GM18907 (cell line): ENCODE measurements around the gene CCIN.

Experiments
- ATAC-seq: cut with Tn5 transposase; IDR thresholded peaks from one replicate; pipeline ENCODE4 v1.9.1; 2021; ENCODE audit warnings: mild to moderate bottlenecking, moderate library complexity; ENCODE audit not compliant: unreplicated experiment

The CCIN gene

GRCh38 chr9:36189976-36190375, 20.8 kb downstream of the CCIN start:
- ATAC-seq, result no peak

DNA sequence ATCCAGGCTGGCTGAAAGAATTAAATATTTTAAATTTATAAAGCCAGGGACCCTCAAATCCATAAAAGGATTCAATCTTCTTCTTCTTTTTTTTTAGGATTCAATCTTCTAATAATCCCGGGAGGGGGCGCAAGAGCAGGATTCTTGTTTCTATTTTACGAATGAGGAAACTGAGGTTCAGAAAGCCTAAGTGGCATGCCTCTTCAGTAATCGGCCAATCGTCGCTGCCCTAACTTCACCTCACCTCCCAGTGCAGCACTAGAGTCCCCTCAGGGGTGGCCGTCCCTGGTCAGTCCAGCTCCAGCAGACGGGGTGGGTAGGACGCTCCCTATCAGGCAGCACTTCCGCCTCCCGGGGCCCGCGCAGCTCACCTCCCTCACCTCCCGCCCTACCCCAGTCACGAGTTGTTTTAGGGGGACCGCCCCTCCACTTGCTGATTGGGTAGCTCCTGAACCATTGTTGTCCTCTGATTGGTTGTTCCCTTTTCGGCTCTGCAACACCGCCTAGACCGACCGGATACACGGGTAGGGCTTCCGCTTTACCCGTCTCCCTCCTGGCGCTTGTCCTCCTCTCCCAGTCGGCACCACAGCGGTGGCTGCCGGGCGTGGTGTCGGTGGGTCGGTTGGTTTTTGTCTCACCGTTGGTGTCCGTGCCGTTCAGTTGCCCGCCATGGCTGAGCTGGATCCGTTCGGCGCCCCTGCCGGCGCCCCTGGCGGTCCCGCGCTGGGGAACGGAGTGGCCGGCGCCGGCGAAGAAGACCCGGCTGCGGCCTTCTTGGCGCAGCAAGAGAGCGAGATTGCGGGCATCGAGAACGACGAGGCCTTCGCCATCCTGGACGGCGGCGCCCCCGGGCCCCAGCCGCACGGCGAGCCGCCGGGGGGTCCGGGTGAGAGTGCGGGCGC, 21.5 kb downstream of the CCIN start, which contains the start of gene CLTA:
Gene CLTA (plus strand): TSS at position 534 of the 902 bp plus-strand sequence. CDS start 136 bp downstream, at position 670.
- peak; percentile 96 for ATAC-seq

- peak; percentile 13 for ATAC-seq
Measured at GRCh38 chr9:36191290-36191645, 22.1 kb downstream of the CCIN start.

GRCh38 chr9:36191686-36192085, 22.5 kb downstream of the CCIN start:
- ATAC-seq, result no peak

GRCh38 chr9:36192196-36192595, 23.0 kb downstream of the CCIN start:
- ATAC-seq, result no peak

GRCh38 chr9:36193023-36193422, 23.8 kb downstream of the CCIN start:
- ATAC-seq, result no peak

GRCh38 chr9:36194326-36195000, 25.3 kb downstream of the CCIN start:
- no peak for ATAC-seq

GRCh38 chr9:36204906-36205547, 35.8 kb downstream of the CCIN start:
- ATAC-seq, result no peak

DNA sequence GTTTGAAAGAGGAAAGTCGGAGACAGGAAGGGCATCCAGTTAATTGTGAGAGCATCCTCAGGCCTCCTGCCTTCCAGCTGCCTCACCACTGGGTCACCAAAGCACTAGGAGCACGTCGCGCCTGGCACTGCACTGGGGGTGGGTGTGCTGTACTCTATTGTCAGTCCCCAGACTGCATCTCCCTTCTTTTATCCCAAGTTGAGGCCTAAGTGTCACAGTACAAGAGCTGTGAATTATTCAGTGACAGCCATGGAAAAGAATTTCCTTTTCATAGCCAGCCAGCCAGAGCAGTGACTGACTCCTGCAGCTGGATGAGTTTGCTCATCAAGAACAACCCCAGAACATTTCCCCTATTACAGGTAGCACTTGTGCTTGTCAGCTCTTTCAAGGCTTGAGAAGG, 37.8 kb downstream of the CCIN start:
- no peak for ATAC-seq

DNA sequence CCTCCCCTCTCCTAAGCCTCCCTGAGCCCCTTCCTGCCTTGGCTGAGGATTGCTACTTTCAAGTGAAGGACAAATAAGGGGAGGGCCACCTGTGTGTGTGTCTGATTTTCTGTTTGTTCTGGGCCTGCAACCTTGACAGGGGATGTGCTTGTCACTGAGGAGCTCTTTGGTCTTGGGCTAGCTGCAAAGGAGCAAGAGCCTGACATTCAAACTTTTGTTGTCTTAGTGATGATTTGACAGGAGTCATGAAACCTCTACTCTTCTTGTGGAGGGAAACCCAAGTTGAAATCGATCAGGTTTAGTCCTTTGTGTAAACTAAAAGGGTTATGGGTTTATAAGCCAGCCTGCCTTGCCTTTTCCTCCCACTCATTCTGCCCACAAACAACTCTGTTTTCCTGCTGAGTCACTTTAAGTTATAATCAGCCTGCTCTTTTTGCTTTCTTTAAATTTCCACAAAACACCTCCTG, 38.4 kb downstream of the CCIN start:
- ATAC-seq, result no peak

GRCh38 chr9:36208521-36209253, 39.5 kb downstream of the CCIN start:
- no peak for ATAC-seq

- no peak for ATAC-seq
Measured at GRCh38 chr9:36210722-36211121, 41.5 kb downstream of the CCIN start.

DNA sequence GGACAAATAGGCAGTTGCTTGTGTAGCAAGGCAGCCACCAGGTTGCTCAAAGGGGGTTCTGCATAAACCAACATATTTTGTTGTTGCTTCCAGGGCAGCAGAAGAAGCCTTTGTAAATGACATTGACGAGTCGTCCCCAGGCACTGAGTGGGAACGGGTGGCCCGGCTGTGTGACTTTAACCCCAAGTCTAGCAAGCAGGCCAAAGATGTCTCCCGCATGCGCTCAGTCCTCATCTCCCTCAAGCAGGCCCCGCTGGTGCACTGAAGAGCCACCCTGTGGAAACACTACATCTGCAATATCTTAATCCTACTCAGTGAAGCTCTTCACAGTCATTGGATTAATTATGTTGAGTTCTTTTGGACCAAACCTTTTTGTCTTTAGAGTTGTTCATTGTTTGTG, 42.3 kb downstream of the CCIN start:
- ATAC-seq, result no peak

- ATAC-seq, result no peak
Measured at GRCh38 chr9:36213387-36213786, 44.2 kb downstream of the CCIN start.

DNA sequence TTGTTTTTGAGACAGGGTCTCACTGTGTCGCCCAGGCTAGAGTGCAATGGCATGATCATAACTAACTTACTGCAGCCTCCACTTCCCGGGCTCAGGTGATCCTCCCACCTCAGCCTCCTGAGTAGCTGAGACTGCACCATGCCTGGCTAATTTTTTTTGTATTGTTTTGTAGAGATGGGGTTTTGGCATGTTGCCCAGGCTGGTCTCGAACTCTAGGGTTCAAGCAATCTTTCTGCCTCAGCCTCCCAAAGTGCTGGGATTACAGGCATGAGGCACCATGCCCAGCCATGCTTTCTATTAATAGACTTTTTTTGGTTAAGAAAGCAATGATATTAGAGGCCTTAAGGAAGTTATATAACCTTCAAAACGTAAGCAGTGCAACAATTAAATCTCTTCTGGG, 44.8 kb downstream of the CCIN start:
- no peak for ATAC-seq

DNA sequence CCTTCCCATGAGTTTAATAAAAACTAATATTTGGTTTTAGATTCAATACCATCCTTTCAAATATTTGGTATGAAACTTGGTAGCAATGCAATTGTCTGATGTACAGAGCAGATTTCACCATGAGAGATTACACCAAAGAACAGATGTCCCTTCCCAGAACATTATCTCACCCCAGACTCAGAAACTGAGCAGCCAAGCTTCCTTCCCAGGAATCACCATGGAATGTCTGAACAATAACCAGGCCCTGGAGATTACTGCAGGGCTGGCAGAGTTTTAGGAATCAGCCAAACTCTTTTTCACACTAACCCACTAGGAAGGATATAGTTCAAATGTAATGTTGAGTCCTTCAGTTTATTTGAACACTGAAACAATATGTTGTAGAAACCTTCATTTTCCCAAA, 45.4 kb downstream of the CCIN start:
- ATAC-seq, result no peak

DNA sequence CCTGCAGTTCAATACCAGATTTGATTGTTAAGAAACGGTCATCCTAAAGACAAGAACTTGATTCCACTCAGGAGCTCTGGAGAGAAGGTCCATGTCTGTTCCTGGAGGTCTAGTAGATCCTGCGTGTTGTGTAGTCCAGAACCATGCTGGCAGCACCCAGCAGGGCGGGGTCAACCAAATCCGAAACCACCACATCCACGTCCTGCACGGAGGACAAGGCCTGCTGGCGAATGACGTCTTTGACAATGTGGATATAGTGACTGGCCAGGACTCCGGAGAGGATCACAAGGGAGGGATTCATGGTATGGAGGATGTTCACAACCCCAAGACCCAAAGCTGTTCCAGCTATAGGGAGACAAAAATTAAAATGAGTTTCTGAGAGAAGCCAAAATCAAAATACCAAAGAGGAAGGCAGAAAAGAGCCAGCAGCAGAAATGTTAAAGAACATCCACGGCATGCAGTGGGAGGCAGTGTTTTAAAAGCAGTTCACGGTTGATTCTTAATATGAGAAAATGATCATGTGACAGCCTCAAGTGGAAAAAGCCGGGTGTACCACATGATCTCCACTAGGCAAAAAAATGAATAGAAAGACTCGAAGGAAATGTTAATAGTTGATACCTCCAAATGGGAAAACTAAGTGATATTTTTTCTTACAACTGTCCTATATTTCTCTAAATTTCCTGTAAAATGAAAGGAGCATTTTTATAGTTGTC, 48.2 kb downstream of the CCIN start:
- ATAC-seq, result no peak

- no peak for ATAC-seq
Measured at GRCh38 chr9:36218011-36218410, 48.8 kb downstream of the CCIN start.

DNA sequence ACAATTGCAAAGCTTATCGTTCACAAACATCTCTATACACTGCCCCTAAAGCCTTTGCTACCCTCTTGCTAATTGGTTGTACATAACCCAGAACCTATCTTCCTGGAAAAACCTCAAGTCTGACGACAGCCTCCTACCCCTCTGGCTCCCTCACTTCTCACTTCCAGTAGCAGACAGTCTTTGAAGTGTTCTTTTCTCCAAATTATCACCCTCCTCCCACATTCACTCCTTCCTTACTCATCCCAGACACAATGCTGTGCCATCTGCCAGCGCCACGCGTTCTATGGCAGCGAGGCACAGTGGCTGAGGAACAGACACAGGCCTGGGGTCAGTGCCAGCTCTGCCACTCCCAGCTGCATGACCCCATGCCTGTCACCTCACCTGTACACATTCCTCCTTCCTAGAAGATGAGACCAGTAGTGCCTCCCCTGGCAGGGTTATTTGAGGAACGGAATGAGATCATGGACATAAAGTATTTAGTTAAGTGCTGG, 49.3 kb downstream of the CCIN start:
- no peak for ATAC-seq
